ENCODE results near the gene APC. TPM values are rescaled to one million over a fixed set of nuclear protein-coding genes. Genes with fewer than 3 reads are reported as not detected.

The APC gene
- polyA plus RNA-seq, 1 experiment = 25.7 TPM

DNA sequence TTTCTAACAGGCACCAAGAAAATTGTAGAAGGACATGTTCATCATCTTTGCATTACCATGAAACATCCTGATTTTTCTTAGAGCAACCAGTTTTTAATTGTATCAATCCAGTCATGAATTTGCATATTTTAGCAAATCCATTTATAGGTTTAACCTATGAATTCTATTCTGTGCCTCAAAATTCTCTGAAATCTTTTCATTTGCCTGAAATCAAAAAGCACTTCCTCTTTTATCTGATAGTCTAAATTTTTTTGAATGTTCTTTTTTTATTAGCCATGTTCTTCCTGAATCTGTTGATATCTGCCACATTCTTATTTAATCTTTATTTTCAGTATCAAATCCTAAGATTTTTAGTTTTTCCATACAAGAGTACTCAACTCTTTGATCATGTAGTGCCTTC is 86.5 kb downstream of the APC start:
- Histone ChIP-seq H3K9me3 (ENCODE audit: control insufficient read depth, insufficient read depth, low read length) (no peaks in the 10 kb centered on the region), H3K4me3 (ENCODE audit: low read depth, low read length) (no peak overlapping the region), H3K27ac (ENCODE audit: low read depth, low read length) (no peak overlapping the region), H3K27me3 (ENCODE audit: control insufficient read depth, insufficient read depth, low read length) (no peaks in the 10 kb centered on the region)
- TF ChIP-seq, protein P1, sequence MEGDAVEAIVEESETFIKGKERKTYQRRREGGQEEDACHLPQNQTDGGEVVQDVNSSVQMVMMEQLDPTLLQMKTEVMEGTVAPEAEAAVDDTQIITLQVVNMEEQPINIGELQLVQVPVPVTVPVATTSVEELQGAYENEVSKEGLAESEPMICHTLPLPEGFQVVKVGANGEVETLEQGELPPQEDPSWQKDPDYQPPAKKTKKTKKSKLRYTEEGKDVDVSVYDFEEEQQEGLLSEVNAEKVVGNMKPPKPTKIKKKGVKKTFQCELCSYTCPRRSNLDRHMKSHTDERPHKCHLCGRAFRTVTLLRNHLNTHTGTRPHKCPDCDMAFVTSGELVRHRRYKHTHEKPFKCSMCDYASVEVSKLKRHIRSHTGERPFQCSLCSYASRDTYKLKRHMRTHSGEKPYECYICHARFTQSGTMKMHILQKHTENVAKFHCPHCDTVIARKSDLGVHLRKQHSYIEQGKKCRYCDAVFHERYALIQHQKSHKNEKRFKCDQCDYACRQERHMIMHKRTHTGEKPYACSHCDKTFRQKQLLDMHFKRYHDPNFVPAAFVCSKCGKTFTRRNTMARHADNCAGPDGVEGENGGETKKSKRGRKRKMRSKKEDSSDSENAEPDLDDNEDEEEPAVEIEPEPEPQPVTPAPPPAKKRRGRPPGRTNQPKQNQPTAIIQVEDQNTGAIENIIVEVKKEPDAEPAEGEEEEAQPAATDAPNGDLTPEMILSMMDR (IDR thresholded peaks at IDR 0.05; ENCODE audit: low read depth, low read length) = no peak
- ChIA-PET CTCF (no interaction called here), POLR2A (no interaction called here)
- no peak for DNase-seq (ENCODE audit: low read depth, low spot score)

DNA sequence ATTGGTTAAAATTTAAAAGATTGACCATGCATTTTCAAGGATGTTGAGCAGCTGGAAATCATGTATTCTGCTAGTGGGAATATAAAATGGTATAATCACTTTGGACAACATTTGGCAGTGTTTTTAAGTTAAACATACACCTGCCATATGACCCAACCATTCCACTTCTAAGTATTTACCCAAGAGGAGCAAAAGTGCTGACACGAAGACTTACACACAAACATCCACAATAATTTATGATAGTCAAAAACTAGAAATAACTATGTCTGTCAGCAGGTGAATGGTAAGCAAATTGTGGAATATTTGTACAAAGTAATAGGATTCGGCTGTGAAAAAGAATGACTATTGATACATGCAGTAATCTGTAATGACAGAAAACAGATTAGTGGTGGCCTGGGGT is 92.7 kb downstream of the APC start:
- no peak overlapping the region for H3K4me3 ChIP-seq (ENCODE audit: low read depth, low read length)
- DNase-seq (ENCODE audit: low read depth, low spot score) = no peak
- H3K27ac ChIP-seq (ENCODE audit: low read depth, low read length) = no peak overlapping the region
- no peaks in the 10 kb centered on the region for H3K9me3 ChIP-seq (ENCODE audit: control insufficient read depth, insufficient read depth, low read length)
- ChIA-PET POLR2A (no interaction called here), CTCF (interaction anchor here (0.6 to 2.0 kb wide), 2 partner anchors 18 to 1707 kb away, joined by 3 to 13 read pairs; no protein-coding TSS in a partner anchor)
- H3K27me3 ChIP-seq (ENCODE audit: control insufficient read depth, insufficient read depth, low read length) = no peaks in the 10 kb centered on the region
- TF ChIP-seq, protein P1 (IDR thresholded peaks at IDR 0.05; ENCODE audit: low read depth, low read length) = no peak

DNA sequence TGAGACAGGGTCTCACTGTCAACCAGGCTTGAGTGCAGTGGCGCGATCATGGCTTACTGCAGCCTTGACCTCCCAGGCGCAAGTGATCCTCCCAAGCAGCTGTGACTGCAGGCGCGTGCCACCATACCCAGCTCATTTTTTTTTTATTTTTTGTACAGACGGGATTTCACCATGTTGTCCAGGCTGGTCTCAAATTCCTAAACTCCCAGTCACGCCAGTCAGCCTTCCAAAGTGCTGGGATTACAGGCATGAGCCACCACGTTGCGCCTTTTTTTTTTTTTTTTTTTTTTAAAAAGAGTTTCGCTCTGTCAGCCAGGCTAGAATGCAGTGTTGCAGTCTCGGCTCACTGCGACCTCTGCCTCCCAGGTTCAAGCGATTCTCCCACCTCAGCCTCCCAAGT is 96.3 kb downstream of the APC start:
- H3K4me3 ChIP-seq (ENCODE audit: low read depth, low read length) = no peak overlapping the region
- ChIA-PET CTCF (interaction anchor here (0.7 to 1.0 kb wide), 3 partner anchors 11 to 772 kb away, joined by 3 to 7 read pairs (median 3); partner anchors contain the start of gene SRP19), POLR2A (no interaction called here)
- DNase-seq (ENCODE audit: low read depth, low spot score) = no peak
- TF ChIP-seq, protein P1 (IDR thresholded peaks at IDR 0.05; ENCODE audit: low read depth, low read length) = no peak
- no peaks in the 10 kb centered on the region for H3K9me3 ChIP-seq (ENCODE audit: control insufficient read depth, insufficient read depth, low read length)
- no peaks in the 10 kb centered on the region for H3K27me3 ChIP-seq (ENCODE audit: control insufficient read depth, insufficient read depth, low read length)
- H3K27ac ChIP-seq (ENCODE audit: low read depth, low read length) = no peak overlapping the region

DNA sequence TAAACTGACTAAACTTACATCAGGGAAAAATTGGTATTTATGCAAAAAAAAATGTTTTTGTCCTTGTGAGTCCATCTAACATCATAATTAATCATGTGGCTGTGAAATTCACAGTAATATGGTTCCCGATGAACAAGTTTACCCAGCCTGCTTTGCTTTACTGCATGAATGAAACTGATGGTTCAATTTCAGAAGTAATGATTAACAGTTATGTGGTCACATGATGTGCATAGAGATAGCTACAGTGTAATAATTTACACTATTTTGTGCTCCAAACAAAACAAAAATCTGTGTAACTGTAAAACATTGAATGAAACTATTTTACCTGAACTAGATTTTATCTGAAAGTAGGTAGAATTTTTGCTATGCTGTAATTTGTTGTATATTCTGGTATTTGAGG is 106.8 kb downstream of the APC start:
- Histone ChIP-seq H3K4me3 (ENCODE audit: low read depth, low read length) (no peak overlapping the region), H3K27ac (ENCODE audit: low read depth, low read length) (no peak overlapping the region), H3K9me3 (ENCODE audit: control insufficient read depth, insufficient read depth, low read length) (no peaks in the 10 kb centered on the region), H3K27me3 (ENCODE audit: control insufficient read depth, insufficient read depth, low read length) (no peaks in the 10 kb centered on the region)
- ChIA-PET POLR2A (no interaction called here), CTCF (interaction anchor here (0.6 kb wide), 1 partner anchor 11 kb away, joined by 7 read pairs; no protein-coding TSS in a partner anchor)
- TF ChIP-seq, protein P1 (IDR thresholded peaks at IDR 0.05; ENCODE audit: low read depth, low read length) = no peak
- no peak for DNase-seq (ENCODE audit: low read depth, low spot score)

DNA sequence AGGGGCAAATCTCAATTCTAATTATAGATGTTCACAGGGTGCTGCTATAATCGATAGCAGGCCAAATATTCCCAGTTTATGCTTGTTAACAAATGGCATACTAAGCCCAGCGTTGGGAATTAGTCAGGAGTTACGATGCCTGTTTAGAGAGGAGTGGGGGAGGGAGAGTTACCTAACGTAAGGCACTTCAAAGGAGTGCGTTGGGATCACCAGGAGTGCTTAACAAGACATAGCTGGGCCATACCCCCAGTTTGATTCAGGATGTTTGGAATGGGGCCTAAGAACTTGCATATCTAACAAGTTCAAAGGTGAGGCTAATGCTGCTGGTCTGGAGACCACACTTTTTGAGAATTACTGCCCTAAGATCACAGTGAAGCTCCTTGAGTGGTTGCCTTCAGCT is 108.9 kb downstream of the APC start:
- CTCF ChIA-PET = interaction anchor here (1.5 kb wide), 1 partner anchor 296 kb away, joined by 4 read pairs; no protein-coding TSS in a partner anchor
- no peak overlapping the region for H3K27ac ChIP-seq (ENCODE audit: low read depth, low read length)
- no peak for DNase-seq (ENCODE audit: low read depth, low spot score)
- H3K4me3 ChIP-seq (ENCODE audit: low read depth, low read length) = no peak overlapping the region
- H3K9me3 ChIP-seq (ENCODE audit: control insufficient read depth, insufficient read depth, low read length) = no peaks in the 10 kb centered on the region
- POLR2A ChIA-PET = no interaction called here
- TF ChIP-seq, protein P1 (IDR thresholded peaks at IDR 0.05; ENCODE audit: low read depth, low read length) = no peak
- H3K27me3 ChIP-seq (ENCODE audit: control insufficient read depth, insufficient read depth, low read length) = no peaks in the 10 kb centered on the region
